NCI-H1436 treated with DMSO at 0.1 percent for 48 hours (cell line): ENCODE data around the gene SGPP2.
A peak's percentile ranks its signal among the peaks of the same experiment; 100 is the strongest.
"Not testable (repeated sequence)": the region's sequence is repeated elsewhere in the genome, so short reads cannot be mapped to it uniquely, and the experiment has no call there.

Experiments used
- DNase-seq: peaks from one replicate; lab custom pipeline; 2025; lab: John Stamatoyannopoulos, UW

SGPP2 gene

GRCh38 chr2:222424276-222424728, at the start of gene SGPP2:
Gene SGPP2 (plus strand): TSS chr2:222424543. CDS start chr2:222424603, 60 bp downstream.
- no peak for DNase-seq

DNA sequence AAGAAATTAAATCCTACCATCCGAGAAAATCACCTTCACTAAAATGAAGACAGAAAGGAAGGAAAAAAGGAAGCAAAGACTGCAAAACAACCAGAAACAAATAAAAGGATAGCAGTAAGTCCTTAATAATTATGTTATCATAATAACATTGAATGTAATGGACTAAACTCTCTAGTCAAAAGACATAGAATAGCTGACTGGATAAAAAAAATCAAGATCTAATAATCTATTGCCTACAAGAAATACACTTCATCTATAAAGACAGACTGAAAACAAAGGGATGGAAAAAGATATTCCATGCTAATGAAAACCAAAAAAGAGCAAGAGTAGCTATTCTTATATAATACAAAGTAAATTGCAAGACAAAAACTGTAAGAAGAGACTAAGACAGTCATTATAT, 48.5 kb upstream of the SGPP2 start:
- no peak for DNase-seq

GRCh38 chr2:222380456-222380855, 43.9 kb upstream of the SGPP2 start:
- DNase-seq: no peak

DNA sequence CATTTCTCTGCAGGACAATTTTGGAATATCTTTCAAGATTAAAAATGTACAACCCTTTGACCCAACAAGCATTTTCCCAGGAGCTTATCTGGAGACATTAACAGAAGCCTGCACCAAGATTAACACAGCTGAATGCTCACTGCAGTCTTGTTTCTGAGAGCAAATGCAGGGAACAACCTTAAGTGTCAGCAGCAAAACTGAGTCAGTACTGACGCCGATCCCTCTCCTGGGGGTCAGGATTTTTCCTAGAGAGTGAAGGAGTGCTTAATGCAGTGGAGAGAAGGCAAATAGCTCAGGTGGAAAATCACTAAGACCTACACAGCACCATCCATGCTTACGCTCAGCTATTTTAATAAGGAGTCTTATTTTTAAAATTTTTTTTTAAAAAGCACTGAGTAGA, 42.8 kb upstream of the SGPP2 start:
- DNase-seq: no peak

DNA sequence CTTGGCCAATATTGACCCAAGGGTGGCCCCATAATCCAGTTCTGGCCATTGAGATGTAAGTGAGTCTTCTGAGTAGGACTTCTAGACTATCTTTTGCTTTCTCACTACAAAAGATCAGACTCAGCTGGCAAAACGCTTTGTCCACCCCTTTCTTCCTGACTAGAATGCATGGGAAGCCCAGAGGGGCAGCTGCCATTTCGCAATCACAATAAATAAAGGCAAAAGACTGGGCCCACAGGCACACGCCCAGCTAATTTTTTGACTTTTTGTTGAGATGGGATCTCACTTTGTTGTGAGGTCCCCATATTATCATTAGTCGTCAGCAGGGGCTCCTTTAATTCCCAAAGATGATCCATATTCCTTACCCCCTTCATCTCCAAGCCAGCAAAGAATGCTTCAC, 41.1 kb upstream of the SGPP2 start:
- DNase-seq: no peak

GRCh38 chr2:222391743-222392285, 32.5 kb upstream of the SGPP2 start:
- DNase-seq: no peak

DNA sequence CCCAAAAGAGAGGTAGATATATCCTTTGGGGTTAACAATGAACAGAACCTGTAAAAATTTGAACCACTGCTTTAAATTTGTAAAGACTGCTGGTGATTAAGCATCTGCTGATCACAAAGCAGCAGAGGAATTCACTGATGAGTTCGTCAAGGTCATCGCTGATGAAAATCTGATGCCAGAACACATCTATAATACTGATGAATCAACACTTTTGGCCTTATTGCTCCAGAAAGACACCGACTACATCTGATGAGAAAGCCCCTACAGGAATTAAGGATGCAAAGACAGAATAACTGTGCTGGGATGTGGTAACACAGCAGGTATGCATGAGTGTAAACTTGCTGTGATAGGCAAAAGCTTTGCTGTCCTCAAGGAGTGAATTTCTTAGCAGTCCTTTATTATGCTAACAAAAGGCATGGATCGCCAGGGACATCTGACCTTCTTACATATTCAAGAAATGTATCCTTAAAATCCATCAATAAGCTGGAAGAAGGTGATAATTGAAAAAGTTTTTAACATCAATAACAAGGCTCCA, 30.5 kb upstream of the SGPP2 start:
- DNase-seq: no peak

DNA sequence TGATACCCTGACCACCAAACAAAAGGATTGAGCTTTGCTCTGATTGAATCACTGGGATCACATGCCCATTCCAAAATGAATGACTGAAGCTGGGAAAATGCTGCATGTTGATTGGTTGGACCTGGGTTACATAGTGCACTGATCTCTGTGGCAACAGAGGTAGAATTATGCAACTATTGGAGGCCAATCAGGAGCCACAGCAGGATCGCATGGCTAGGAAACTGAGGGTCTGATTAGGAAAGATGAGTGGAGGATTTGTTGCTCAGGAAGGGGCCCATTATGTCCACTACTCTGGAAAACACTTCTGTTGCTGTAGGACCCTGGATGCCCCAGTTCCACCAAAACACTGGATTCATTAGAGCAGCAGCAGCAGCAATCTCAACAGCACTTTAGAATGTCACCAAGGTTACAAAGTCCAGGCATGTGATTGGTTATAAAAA, 25.9 kb upstream of the SGPP2 start:
- DNase-seq: peak; percentile 68

DNA sequence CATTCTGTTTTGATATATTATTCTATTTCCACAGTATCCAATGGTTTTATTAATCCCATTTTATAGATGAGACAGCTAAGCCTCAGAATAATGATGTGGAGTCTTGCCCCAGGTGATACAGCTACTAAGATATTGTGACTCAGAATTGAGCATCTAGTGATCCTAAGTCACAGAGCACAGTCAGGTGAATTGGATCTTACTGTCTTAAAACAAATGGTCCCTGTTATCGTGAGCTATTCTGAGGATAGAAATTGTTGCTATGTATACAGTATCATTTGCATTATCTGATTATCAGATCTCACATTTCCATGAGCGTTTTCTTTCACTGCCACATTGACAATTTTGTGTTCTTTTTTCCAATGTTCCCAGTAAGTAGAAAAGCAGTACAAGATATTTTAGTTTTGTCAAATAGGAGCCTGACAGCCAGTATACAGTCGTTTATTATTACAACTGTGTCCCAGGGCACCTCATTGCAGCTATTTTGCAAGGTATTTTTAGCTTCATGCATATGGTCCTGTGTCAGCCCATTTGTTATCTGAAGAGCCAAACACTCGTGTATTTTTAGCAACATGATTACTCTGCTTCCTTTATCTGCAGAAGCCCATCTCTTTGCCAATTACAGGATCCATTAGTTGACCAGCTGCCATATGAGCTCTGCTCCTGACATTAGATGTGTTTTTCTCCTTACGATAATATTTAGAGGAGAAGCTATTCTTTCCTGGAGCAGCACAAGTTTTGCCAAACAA, 25.1 kb upstream of the SGPP2 start:
- peak; percentile 93 for DNase-seq

DNA sequence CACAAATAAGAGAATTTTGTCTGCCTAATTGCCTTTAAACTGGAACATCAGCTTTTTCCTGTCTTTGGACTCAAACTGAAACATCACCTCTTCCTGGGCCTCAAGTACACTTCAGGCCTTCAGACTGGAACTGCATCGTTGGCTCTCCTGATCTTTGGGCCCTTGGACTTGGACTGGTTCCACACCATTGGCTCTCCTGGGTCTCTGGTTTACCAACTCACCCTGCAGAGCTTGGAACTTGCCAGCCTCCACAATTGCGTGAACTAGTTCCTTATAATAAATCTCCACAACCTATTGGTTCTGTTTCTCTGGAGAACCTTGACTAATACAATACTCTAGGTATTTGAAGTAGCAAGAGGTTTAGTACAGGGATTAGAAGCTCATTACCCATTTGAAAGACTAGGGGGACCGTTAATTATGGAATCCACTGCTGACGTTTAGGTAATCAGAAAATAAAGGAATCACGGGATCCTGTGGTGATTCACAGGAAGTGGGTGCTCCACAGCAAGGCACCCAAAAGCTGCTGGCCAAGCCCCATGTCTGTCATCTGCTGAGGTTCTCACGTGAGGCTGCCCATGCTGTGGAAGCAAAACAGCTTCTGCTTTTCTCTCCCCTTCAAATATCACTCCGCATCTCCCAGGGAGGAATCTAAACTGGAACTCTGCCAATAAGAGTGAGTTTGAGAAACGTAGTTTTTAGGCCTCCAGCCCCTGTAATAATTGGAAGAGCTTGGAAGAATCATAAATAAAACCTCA, 20.0 kb upstream of the SGPP2 start:
- no peak for DNase-seq

DNA sequence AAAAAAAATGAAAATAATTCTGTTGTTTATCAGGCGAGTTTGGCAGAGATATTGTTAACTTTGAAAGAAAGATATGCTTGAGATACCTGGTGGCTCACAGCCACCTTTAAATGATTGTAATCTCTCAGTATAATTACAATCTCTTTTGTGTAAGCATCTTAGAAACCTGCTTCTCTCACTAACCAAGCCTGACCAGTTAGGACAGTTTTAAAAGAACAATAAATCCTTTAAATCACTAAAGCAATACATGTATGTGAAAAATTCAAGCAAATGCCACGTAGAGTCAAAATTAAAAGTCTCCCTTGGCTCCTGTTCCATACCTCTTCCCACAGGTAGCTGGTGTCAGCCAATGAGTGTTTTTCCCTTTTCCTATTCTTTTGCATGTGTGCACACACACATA, 15.7 kb upstream of the SGPP2 start:
- no peak for DNase-seq

- DNase-seq: no peak
Observed at GRCh38 chr2:222410534-222410933, 13.8 kb upstream of the SGPP2 start.

GRCh38 chr2:222412334-222412733, 12.0 kb upstream of the SGPP2 start:
- not testable (repeated sequence) for DNase-seq

- DNase-seq: no peak
Observed at GRCh38 chr2:222413295-222413911, 10.9 kb upstream of the SGPP2 start.

DNA sequence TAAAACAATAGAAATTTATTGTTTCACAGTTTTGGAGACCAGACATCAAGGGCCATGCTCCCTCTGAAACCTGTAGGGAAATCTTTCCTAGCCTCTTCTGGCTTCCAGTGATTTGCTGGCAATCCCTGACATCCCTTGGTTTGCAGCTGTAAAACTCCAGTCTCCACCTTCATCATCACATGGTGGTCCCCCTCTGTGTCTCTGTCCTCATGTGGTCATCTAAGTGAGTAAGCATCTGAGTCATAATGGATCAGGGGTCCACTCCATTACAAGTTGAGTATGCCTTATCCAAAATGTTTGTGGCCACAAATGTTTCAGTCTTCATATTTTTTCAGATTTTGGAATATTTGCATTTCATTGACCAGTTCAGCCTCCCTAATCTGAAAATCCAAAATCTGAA, 5.6 kb upstream of the SGPP2 start:
- no peak for DNase-seq

DNA sequence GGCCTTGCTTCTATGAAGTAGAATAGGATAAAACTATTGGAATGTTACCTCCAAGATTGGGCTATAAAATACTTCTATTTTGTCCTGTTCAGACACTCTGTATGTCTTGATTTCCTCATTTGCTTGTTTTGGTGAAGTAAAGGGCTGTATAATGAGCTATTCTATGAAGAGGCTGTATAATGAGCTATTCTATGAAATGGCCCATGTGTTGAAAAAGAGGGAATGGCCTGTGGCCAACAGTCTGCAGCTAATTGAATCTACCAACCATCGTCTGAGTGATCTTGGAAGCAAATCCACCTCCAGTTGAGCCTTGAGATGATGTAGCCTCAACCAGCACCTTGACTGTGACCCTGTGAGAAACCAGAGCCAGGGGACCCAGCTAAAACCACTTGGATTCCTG, 3.8 kb upstream of the SGPP2 start:
- no peak for DNase-seq

DNA sequence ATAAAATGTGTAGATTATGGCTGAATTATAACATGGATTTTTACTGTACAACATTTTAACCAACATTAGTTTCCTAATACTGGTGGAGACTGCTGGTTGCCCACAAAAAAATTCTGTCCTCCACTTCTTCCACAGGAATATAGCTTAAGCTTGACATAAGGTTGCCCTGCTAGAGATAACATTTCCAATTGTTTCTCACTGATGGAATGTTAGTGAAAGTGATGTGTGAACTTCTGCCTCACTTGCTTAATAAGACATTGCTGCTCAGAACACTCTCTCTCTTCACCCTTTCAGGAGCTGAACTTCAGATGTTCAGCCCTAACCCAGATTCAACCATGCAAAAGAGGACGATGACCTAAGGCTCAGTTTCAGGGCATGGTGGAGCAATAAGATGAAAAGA, 2.7 kb upstream of the SGPP2 start:
- DNase-seq: no peak

- DNase-seq: no peak
Observed at GRCh38 chr2:222423186-222423585, 1.2 kb upstream of the SGPP2 start.

- DNase-seq: no peak
Observed at GRCh38 chr2:222423632-222424275, 589 bp upstream of the SGPP2 start.

- no peak for DNase-seq
Observed at GRCh38 chr2:222424729-222425671, 657 bp downstream of the SGPP2 start.
